Umbilical cord (tissue), 2 donors: ENCODE data around the gene ARHGAP26. TPM values are rescaled to one million over a fixed set of nuclear protein-coding genes. Genes with fewer than 3 reads are reported as not detected.
A peak's percentile ranks its signal among the peaks of the same experiment; 100 is the strongest.
"Not testable (repeated sequence)": the region's sequence is repeated elsewhere in the genome, so short reads cannot be mapped to it uniquely, and the experiment has no call there.

ENCODE experiments used
- DNase-seq: peaks from one replicate; pipeline ENCODE4 v3.0.0-alpha.2; 2015; ENCODE audit warnings: low spot score
- total RNA-seq: library from RNA; depleted of rRNA; stranded (reverse); fragments of >200 nt; gene quantifications from one replicate; pipeline ENCODE4 v1.2.3, GENCODE V29; 2014; ENCODE audit warnings: low replicate concordance; ENCODE audit not compliant: insufficient read depth

Gene ARHGAP26
- total RNA-seq, 1 donor from 2014 or later = 17.3 TPM

DNA sequence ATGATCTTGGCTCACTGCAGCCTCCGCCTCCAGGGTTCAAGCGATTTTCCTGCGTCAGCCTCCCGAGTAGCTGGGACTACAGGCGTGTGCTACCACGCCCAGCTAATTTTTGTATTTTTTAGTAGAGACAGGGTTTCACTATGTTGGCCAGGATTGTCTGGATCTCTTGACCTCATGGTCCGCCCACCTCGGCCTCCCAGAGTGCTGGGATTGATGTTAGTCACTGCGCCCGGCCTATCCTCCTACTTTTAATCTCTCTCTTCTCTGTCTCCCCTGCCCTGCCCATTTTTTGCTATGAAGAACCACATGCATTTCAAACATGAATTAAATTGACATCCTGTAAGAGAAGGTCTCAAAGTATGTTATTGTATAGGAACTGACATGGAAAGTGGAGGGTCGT lies 158.8 kb downstream of the ARHGAP26 start:
- not testable (repeated sequence) for DNase-seq

DNA sequence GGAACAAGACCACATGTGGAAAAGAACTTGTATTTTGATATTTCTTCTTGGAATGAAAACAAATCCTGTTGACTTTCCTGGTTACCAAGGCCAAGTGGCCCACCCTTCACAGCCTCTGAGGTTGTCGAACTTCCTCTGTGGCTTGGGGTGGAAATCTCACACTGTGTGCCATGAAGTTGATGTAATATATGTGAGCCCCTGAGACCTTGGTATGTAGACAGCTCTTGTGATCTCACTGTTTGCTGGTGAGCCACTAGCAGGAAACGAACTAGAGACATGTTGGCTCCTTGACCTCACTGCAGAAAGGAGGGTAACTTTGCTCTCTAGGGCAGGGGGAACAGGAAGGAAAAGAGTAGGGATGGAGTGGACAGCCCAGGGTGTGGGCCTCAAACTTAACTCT lies 159.4 kb downstream of the ARHGAP26 start:
- no peak for DNase-seq

- no peak for DNase-seq
Measured at GRCh38 chr5:142930395-142931110, 160.4 kb downstream of the ARHGAP26 start.

DNA sequence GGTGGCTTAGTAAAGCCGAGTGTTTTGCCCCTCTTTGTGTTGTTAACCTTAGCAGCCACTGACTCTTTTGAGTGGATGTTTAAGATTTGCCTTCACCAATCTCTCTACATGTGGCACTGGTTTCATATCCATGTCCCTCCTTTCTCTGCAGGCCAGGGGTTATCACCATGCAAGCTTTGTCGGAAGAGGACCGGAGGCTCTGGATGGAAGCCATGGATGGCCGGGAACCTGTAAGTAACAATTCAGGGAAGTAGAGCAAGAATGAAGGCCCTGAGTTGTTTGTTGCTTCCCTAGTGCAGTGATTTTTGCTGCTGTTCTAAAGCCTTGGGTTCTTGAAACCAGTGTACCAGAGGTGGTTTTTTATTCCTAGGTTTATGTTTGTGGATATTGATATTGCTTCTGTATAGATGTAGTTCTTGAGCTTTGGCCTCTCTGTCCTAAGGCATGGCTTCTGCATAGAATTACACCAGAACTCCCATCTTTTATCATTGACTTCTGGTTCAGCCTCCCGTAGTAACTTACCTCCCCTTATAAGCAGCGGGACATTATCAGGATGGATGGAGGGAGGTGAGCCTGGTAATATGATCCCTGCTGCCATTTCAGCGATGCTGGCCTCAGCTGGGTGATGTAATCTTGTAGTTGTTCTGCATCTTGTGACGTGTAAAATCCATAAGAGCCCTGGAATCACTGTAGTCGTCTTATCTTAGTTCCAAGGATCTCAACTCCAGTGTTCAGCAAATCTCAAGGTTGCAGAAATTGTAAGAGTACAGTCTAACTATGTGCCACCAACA lies 161.9 kb downstream of the ARHGAP26 start:
- DNase-seq = no peak

GRCh38 chr5:142934051-142934762 lies 164.0 kb downstream of the ARHGAP26 start:
- DNase-seq = no peak

- DNase-seq = no peak
Measured at GRCh38 chr5:142935014-142935413, 164.8 kb downstream of the ARHGAP26 start.

GRCh38 chr5:142937374-142937773 lies 167.2 kb downstream of the ARHGAP26 start:
- no peak for DNase-seq

DNA sequence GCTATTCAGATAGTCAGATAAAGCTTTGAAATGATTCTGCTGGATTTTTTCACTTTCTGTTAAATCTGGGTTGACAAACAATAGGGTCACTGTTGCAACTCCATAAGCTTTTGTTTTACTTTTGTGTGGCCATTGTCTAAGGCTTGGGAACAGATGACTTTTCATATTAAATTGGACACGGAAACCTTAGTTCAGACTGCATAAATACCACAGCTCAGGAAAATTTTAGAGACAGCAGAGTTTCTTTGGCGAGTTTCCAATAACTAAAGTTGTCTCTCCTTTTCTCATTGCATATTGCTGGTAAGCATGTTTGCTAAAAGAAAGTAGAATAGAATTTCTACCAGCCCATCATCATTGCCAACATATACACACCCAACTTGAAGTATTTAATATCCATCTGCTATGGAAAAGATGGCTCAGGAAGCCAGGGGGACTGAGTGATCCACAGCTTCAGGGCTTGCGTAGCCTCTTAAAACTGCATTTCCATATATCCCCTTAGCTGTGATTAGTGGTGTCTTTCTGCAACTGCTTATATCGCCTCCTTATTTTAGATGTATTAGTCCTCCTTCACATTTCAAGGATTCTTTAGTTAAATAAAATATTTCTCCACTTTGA lies 168.2 kb downstream of the ARHGAP26 start:
- peak; percentile 41 for DNase-seq

GRCh38 chr5:142939006-142939405 lies 168.8 kb downstream of the ARHGAP26 start:
- DNase-seq = no peak

- peak; percentile 74 for DNase-seq
Measured at GRCh38 chr5:142939884-142940283, 169.7 kb downstream of the ARHGAP26 start.

DNA sequence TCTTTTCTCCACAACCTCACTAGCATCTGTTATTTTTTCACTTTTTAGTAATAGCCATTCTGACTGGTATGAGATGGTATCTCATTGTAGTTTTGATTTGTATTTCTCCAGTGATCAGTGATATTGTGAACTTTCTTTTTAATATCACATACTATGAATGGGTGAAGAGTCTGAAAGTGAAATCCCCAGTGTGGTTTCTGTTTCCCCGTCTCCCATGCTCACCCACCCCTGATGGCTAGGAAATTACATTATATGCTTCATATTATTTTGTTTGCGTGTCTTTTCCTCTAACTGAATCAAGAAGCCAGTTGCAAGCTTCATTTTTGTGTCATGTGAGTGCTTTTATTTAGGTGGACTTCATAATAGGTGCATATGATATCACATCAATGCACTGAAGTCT lies 171.1 kb downstream of the ARHGAP26 start:
- DNase-seq = no peak

DNA sequence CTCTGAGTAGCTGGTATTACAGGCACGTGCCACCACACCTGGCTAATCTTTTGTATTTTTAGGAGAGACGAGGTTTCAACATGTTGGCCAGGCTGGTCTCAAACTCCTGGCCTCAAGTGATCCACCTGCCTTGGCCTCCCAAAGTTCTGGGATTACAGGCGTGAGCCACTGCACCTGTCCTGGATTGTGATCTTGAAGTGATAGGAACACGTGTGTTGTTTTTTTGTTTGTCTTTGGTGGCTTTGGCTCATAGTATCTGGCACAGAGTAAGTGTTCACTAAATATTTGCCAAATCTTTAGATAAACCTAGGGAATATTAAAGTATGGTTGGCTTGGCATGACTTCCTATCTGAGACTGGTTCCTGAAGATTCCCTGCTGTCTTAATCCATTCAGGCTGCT lies 172.7 kb downstream of the ARHGAP26 start:
- no peak for DNase-seq

DNA sequence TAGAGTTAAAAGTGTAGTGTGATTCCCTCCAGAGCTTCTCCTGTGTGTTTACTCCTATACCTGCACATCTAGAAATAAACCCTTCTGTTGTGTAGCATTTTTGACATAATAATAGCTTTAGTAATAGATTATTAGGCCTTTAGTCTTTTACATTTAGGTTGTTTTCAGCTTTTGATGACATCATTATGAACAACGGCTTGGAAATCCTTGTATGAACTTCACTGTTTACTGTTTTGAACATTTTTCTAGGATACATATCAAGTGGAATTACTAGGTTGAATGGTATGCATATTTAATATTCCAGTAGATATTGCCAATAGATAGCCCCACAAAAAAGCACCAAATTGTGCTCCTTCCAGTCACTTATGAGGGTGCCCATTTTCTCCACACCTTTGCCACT lies 174.0 kb downstream of the ARHGAP26 start:
- no peak for DNase-seq

- DNase-seq = no peak
Measured at GRCh38 chr5:142945321-142945720, 175.1 kb downstream of the ARHGAP26 start.

DNA sequence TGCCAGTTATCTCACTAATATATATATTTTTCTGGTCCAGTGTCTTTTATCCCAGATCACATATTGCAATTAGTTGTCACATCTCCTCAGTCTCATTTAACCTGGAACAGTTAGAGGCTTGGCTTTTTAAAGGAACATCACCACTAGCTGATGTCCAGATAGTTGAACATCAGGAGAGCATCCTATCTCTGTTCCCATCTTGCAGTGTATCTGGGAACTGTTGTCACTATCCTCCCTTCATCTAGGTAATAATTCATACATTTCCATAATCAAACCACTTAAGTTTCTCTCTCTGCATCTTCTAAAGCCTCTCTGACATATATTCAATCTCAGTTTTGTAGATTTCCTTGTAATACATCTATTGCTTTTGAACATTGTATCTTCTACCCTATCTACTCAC lies 175.7 kb downstream of the ARHGAP26 start:
- no peak for DNase-seq

DNA sequence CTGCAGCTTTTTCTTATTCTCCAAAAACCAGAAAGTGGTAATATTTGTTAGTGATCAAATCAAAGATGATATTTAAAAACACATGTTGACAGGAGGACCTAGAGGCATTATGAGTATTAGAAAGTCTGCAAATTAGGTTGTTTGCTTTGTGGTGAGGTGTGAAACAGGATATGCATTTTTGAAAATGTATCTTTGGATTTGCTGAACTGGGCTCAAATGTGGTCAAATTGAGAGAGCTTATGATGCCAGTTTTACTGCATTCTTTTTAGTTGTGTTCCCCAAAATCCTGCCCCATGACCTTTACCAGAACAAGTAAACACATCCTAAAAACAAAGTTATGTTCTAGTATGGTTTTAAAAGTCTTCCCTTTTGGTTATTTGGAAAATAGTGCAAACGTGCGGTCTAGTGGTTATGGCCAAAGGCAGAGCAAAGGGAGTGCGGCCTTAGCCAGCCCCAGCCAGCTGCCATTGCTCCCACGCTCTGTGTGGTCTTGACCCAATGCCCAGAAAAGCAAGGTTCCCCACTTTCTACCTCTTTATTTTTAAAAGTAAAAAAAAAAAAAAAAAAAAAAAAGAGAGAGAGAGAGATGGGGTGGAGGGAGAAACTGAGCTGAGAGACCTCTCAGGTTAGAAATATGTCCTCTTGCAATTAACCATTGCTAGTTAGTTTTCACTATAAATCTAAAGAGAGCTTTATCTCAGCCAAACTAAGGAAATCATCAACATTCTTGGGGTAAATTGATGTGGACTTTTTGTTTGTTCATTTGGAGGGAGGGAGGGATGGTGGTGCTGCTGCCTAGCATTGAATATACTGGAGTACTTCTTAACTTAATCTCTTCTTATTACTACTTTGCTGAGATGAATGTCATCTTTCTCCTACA lies 176.6 kb downstream of the ARHGAP26 start:
- no peak for DNase-seq

GRCh38 chr5:142947427-142947709 lies 177.2 kb downstream of the ARHGAP26 start:
- no peak for DNase-seq

DNA sequence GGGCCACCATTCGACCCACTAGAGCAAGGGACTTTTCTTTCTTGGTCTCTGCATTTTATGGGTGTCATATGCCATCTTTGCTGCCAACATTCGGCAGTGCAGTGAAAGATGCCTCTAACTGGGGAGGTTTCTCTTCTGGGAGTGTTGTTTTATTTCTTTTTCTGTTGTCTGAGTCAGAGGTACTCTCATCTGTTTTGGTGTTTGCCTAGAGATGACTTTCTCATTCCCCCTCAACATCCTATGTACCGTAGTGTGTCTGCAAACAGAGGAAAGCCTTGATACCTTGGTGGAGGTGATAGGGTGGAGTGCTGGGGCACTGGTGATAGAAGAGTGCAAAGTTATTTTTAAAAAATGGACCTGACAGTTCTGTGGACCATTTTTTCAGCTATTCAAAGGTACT lies 182.1 kb downstream of the ARHGAP26 start:
- no peak for DNase-seq

- DNase-seq = not testable (repeated sequence)
Measured at GRCh38 chr5:142952871-142953270, 182.7 kb downstream of the ARHGAP26 start.

- DNase-seq = no peak
Measured at GRCh38 chr5:142954455-142954854, 184.3 kb downstream of the ARHGAP26 start.

GRCh38 chr5:142955628-142956027 lies 185.5 kb downstream of the ARHGAP26 start:
- DNase-seq = peak; percentile 72
